Muscle of leg (tissue), 11 donors: ENCODE measurements around the gene CNNM4. TPM values are rescaled to one million over a fixed set of nuclear protein-coding genes. Genes with fewer than 3 reads are reported as not detected.

Source experiments
- DNase-seq: peaks from one replicate; pipeline ENCODE4 v3.0.0; 2013
- H3K27ac ChIP-seq: one replicate; pipeline ENCODE4 v1.5.1; 2013; ENCODE audit warnings: mild to moderate bottlenecking, low read length, control low read depth
- H3K27me3 ChIP-seq: one replicate; pipeline ENCODE4 v1.6.1; 2013; ENCODE audit warnings: low read length; ENCODE audit not compliant: control insufficient read depth, insufficient read depth
- H3K36me3 ChIP-seq: one replicate; pipeline ENCODE4 v1.6.1; 2013; ENCODE audit warnings: low read length; ENCODE audit not compliant: control insufficient read depth, insufficient read depth
- H3K4me1 ChIP-seq: one replicate; pipeline ENCODE4 v1.6.1; 2013; ENCODE audit warnings: low read length; ENCODE audit not compliant: control insufficient read depth, insufficient read depth
- H3K4me3 ChIP-seq: one replicate; pipeline ENCODE4 v1.5.1; 2013; ENCODE audit warnings: low read length, control low read depth
- H3K9me3 ChIP-seq: replicated peaks from 2 replicates; pipeline ENCODE4 v1.6.1; 2013; ENCODE audit warnings: low read depth, low read length; ENCODE audit not compliant: control insufficient read depth
- WGBS: methylation state at CpG from one replicate; pipeline ENCODE4 v1.1.5; 2013; ENCODE audit warnings: missing lambda C conversion rate; ENCODE audit not compliant: insufficient coverage; 5-methylcytosine and 5-hydroxymethylcytosine counted together
- polyA plus RNA-seq, 8 donors: library from polyadenylated mRNA; unstranded; fragments of 120-200 nt; gene quantifications; one replicate each; pipeline versions ENCODE4 v1.2.1 to v1.2.3, GENCODE V29; 2013; ENCODE audit warnings: inconsistent platforms in 1 of 8, low replicate concordance in 1 of 8; ENCODE audit not compliant: insufficient read length in 8 of 8, insufficient read depth in 1 of 8
- total RNA-seq: library from RNA; stranded (reverse); fragments of 120-200 nt; gene quantifications from one replicate; pipeline ENCODE4 v1.2.4, GENCODE V29; 2013

Gene CNNM4
- total and polyA plus RNA-seq, 9 donors: 14.9 to 30.0 (median 24.2) TPM

DNA sequence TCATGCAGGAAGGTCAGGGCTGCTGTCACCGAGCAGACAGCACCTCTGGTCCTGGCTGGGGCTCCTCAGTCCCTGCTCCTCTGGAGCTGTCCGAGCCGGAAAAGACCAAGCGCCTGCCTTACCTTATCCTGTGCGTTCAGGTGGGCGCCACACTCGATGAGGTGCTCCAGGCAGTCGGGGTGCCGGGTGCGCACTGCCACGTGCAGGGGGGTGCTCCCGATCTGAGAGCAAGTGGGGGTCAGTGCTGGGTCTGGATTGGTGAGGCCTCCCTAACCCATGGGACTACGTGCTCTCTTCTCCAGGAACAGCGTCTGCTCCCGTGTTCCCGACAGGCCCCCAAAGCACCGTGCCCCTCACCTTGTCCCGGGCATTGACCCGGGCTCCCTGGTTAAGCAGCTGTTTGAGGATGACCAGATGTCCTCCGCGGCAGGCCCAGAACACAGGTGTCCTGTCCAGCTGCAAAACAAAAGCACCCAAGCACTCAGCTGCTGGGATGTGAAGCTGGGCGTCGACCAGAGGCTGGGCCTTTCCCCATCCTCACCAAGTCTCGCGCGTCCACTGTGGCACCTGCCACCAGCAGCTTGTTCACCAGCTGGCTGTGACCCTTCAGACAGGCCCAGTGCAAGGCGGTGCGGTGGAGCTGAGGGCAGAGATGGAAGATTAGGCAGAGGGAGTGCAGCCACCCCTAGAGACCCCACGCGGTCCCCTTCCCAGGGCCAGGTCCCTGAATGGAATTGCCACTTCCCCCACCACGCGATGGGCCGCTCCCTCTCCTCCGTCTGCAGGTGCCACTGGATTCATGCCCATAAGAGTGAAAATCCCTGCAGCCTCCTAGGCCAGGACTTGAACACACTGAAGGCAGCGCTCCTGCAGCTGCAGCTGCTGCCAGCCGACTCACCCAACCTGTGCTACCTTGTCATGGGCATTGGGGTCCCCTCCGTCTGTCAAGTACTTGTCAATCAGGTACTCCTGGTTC is 79.5 kb downstream of the CNNM4 start:
- DNase-seq: no peak
- Histone ChIP-seq H3K4me3 (no peak overlapping the region), H3K27me3 (no peaks in the 10 kb centered on the region), H3K27ac (no peak overlapping the region), H3K4me1 (peaks cover 35% of the 10 kb centered on the region), H3K9me3 (no peaks in the 10 kb centered on the region), H3K36me3 (peaks cover 17% of the 10 kb centered on the region)
- WGBS: 77% methylated on average over 33 of the region's 37 CpGs

DNA sequence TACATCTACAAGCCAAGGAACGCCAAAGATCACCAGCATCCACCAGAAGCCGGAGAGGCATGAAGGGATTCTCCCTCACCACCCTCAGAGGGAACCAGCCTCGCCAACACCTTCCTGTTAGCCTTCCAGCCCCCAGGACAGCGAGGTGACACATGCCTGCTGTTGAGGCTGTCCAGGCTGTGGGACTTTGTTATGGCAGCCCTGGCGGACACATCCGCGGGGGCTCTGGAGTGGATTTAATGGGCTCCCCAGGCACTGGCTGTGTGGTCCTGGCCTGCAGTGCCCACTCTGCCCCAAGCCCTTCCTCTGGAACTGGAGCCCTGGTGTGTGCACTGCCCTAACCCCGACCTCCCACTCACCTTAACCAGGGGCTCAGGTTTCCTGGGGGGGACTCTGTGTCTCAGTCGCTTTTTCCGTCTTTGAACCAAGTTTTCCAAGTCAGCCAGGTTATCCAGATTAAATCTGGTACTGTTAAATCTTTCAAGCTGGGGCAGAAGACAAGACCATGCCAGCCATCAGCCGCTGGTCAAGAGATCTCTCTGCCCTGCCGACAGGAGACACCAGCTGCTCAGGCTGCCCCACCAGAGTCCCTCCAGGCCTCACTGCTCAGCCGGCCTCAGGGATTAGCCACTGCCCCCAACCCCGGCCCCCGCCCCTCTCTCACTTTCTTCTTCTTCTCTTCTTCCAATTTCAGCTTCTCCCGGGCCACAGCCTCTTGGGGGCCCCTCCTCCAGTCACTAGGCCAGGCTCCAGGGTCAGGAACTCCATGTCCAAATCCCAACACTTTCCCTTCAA is 81.2 kb downstream of the CNNM4 start:
- Histone ChIP-seq H3K27me3 (no peaks in the 10 kb centered on the region), H3K27ac (no peak overlapping the region), H3K36me3 (peaks cover 15% of the 10 kb centered on the region), H3K4me3 (no peak overlapping the region), H3K4me1 (peaks cover 35% of the 10 kb centered on the region), H3K9me3 (no peaks in the 10 kb centered on the region)
- WGBS: 63% methylated on average over 15 of the region's 16 CpGs
- DNase-seq: no peak

DNA sequence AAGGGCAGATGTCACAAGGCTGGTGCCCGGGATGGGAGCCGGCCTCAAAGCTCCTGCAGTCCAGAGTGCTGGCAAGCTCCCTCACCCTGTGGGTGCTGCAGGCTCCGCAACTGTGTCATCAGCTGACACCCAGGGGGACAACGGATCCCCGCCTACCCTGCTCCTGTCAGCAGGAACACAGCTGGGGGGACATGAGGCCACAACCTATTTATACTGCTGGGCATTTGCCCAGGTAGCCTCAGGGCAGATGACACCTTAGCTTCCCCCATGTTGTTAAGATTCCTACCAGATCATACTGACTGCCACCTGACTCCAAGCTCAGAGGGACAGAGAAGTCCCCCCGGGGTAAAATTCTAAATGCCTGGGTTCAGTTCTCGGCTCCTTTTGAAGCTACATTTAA is 81.9 kb downstream of the CNNM4 start:
- H3K4me3 ChIP-seq: no peak overlapping the region
- peaks cover 14% of the 10 kb centered on the region for H3K36me3 ChIP-seq
- no peak overlapping the region for H3K27ac ChIP-seq
- H3K27me3 ChIP-seq: no peaks in the 10 kb centered on the region
- DNase-seq: no peak
- peaks cover 35% of the 10 kb centered on the region for H3K4me1 ChIP-seq
- 71% methylated on average over 5 of the region's 7 CpGs for WGBS
- H3K9me3 ChIP-seq: no peaks in the 10 kb centered on the region

DNA sequence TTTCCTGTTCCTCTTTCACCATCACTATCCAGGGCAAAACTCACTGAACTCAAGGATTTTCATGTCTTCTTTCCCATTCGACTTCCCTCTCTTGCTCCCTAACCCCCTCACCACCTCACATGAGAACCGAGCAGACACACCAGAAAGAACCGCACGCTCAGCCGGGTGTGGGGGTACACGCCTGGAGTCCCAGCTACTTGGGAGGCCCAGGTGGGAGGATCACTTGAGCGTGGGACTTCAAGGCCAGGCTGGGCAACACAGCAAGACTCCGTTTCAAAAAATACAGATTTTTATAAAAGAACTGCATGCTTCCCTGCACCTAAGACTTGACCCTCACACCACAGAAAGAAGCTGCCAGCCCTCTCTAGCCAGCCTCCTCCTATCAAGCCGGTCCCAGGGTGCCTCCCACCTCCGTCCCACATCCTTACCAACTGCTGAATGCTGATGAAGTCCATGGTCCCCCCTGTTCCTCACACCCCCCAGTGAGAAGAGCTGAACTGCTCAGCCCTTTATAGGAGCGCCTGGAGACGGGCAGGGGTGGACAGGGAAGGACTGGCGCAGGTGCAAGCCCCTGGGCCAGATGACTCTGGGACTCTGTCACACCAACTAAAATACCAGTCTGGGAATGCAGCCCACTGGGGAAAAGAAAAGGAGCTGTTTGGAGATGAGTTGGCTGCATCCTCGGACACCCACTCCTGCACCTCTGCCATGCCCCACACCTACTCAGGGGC is 83.0 kb downstream of the CNNM4 start, which contains the start of gene ANKRD23:
Gene ANKRD23, minus strand, starts transcription at position 484 of the 731 bp plus-strand sequence. Its CDS starts 29 bp downstream, at position 455.
- peak within 1 kb of the TSS; percentile 42 for H3K27ac ChIP-seq
- no peaks in the 10 kb centered on the region for H3K27me3 ChIP-seq
- H3K36me3 ChIP-seq: peaks cover 13% of the 10 kb centered on the region
- WGBS: 90% methylated on average over 3 of the region's 14 CpGs
- H3K4me3 ChIP-seq: no peak within 1 kb of the TSS
- no peaks in the 10 kb centered on the region for H3K9me3 ChIP-seq
- DNase-seq: no peak
- H3K4me1 ChIP-seq: peaks cover 35% of the 10 kb centered on the region

DNA sequence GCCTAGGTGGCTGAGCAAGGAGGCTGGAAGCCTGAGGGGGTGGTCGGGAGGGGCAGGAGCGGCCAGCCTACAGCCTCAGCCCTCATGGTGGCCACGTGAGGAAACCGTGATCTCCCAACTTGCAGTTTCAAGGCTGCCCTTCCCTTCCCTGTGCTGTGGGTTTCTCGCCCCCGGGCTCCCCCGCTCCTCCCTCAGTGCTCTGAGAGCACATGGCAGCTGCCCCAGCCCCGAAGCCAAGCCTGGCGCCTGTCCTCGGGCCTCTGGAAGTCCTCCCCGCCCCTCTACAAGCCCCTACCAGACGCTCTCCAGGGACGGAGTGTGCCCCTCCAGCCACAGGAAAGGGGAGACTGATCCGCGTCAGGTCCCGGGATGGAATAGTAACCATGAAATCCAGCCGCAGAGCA is 83.7 kb downstream of the CNNM4 start:
- Histone ChIP-seq H3K4me3 (no peak overlapping the region), H3K9me3 (no peaks in the 10 kb centered on the region), H3K36me3 (peaks cover 11% of the 10 kb centered on the region), H3K27me3 (no peaks in the 10 kb centered on the region), H3K4me1 (peaks cover 30% of the 10 kb centered on the region), H3K27ac (peak overlapping the region; percentile 20)
- 69% methylated on average over 14 of the region's 17 CpGs for WGBS
- no peak for DNase-seq

DNA sequence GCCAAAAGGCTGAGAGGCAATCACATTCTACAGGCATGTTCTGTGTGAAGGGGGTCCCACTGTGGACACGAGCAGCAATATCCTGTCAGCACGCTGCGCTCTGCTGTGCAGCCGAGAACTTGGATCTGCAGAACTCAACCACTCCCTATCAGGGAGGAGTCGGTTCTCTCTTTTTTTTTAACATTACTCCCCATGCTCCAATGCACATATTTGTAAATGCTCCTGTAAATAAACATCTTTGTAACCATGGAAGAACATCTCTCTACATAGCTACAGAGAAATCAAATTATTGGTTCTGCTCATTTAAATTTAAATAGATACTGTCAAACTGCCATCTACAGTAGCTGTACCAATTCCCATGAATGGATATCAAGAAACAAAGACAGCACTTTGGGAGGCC is 86.1 kb downstream of the CNNM4 start:
- WGBS: 63% methylated on average over 3 of the region's 5 CpGs
- H3K27me3 ChIP-seq: no peaks in the 10 kb centered on the region
- H3K27ac ChIP-seq: no peak overlapping the region
- no peak for DNase-seq
- peaks cover 28% of the 10 kb centered on the region for H3K36me3 ChIP-seq
- H3K9me3 ChIP-seq: no peaks in the 10 kb centered on the region
- H3K4me3 ChIP-seq: no peak overlapping the region
- H3K4me1 ChIP-seq: peaks cover 19% of the 10 kb centered on the region

DNA sequence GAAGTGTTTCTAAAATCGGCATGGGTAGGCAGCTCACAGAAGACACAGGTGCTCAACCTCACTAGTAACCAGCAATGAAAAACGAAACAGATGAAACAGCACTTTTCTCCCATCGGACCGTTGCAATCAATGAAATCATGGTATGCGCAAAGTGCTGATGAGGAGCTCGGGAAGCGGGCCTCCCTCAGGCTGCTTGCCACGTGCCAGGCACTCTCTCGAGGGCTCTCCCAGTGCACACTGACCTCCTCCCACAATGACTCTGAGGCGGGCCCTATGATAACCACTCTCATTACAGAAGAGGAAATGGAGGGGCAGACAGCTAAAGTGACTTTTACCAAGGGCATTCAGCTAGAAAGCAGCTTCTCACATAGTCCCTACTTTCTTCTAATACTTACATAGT is 86.9 kb downstream of the CNNM4 start:
- no peaks in the 10 kb centered on the region for H3K9me3 ChIP-seq
- no peak for DNase-seq
- H3K36me3 ChIP-seq: peaks cover 31% of the 10 kb centered on the region
- H3K27ac ChIP-seq: no peak overlapping the region
- WGBS: no CpG with 5 or more reads among the region's 10 CpGs
- H3K27me3 ChIP-seq: no peaks in the 10 kb centered on the region
- peaks cover 16% of the 10 kb centered on the region for H3K4me1 ChIP-seq
- no peak overlapping the region for H3K4me3 ChIP-seq

DNA sequence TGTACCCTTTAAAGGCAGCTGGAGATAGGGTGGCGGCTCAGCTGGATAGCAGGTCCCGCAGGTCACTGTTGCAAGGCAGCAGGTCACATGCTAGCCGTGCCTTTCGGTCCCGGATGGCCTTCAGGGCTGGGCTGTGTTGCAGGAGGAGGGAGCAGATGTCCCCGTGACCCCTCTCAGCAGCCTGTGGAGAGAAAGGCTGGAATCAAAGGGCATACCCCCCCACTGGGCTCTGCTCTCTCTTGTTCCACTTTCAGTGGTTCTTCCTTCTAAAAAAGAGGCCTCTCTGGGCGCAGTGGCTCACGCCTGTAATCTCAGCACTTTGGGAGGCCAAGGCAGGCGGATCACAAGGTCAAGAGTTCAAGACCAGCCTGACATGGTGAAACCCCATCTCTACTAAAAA is 87.6 kb downstream of the CNNM4 start:
- Histone ChIP-seq H3K9me3 (no peaks in the 10 kb centered on the region), H3K4me3 (no peak overlapping the region), H3K27ac (no peak overlapping the region), H3K4me1 (peaks cover 11% of the 10 kb centered on the region), H3K36me3 (peaks cover 36% of the 10 kb centered on the region), H3K27me3 (no peaks in the 10 kb centered on the region)
- DNase-seq: no peak
- 80% methylated on average over 1 of the region's 9 CpGs for WGBS

DNA sequence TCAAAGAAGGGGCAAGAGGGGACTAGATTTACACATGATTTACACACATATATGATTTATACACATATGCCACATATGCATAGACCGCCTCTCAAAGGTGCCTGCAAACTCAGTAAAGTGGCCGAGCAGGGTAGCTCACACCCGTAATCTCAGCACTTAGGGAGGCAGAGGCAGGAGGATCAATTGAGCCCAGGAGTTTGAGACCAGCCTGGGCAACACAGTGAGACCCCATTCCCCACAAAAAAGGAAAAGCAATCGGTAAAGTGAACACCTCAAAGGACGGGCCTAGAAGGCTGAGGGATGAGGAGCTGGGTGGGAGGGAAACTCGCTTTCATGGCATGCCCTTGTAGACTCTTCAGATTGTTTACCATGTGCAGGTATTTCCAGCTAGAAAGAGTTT is 92.0 kb downstream of the CNNM4 start:
- Histone ChIP-seq H3K27ac (no peak overlapping the region), H3K4me1 (peaks cover 11% of the 10 kb centered on the region), H3K36me3 (peaks cover 40% of the 10 kb centered on the region), H3K4me3 (no peak overlapping the region), H3K9me3 (no peaks in the 10 kb centered on the region), H3K27me3 (no peaks in the 10 kb centered on the region)
- DNase-seq: no peak
- WGBS: 100% methylated on average over 4 of the region's 6 CpGs
